ENCODE measurements around the gene CHST12. TPM values are rescaled to one million over a fixed set of nuclear protein-coding genes. Genes with fewer than 3 reads are reported as not detected.

The CHST12 gene
- total RNA-seq, 1 donor from 2014 or later, result 9.8 TPM

GRCh38 chr7:2399848-2400587 lies 3.4 kb upstream of the CHST12 start:
- Mint-ChIP-seq H3K36me3 (ENCODE audit: low read depth) (no peaks in the 10 kb centered on the region), H3K9me3 (no peaks in the 10 kb centered on the region), H3K4me3 (ENCODE audit: low read depth) (peak overlapping the region; percentile 3), H3K27me3 (ENCODE audit: low read depth) (no peaks in the 10 kb centered on the region), H3K4me1 (ENCODE audit: low read depth) (peaks cover 28% of the 10 kb centered on the region), H3K27ac (peak overlapping the region; percentile 58)
- intact Hi-C loops (cut with micrococcal nuclease), result loop anchor here (10.0 kb wide), 1 partner anchor 825 kb away; the partner anchor contains the start of gene PSMG3
- no peak for DNase-seq (ENCODE audit: low spot score)

GRCh38 chr7:2402687-2403013 lies 761 bp upstream of the CHST12 start:
- Mint-ChIP-seq H3K4me3 (ENCODE audit: low read depth) (peak overlapping the region; percentile 84), H3K36me3 (ENCODE audit: low read depth) (peaks cover 5% of the 10 kb centered on the region), H3K9me3 (no peaks in the 10 kb centered on the region), H3K27ac (no peak overlapping the region), H3K27me3 (ENCODE audit: low read depth) (no peaks in the 10 kb centered on the region), H3K4me1 (ENCODE audit: low read depth) (peaks cover 47% of the 10 kb centered on the region)
- intact Hi-C loops (cut with micrococcal nuclease), result loop anchor here (1.0 to 10.0 kb wide), 2 partner anchors 48 to 828 kb away; partner anchors contain the start of genes EIF3B and PSMG3
- DNase-seq (ENCODE audit: low spot score), result no peak

DNA sequence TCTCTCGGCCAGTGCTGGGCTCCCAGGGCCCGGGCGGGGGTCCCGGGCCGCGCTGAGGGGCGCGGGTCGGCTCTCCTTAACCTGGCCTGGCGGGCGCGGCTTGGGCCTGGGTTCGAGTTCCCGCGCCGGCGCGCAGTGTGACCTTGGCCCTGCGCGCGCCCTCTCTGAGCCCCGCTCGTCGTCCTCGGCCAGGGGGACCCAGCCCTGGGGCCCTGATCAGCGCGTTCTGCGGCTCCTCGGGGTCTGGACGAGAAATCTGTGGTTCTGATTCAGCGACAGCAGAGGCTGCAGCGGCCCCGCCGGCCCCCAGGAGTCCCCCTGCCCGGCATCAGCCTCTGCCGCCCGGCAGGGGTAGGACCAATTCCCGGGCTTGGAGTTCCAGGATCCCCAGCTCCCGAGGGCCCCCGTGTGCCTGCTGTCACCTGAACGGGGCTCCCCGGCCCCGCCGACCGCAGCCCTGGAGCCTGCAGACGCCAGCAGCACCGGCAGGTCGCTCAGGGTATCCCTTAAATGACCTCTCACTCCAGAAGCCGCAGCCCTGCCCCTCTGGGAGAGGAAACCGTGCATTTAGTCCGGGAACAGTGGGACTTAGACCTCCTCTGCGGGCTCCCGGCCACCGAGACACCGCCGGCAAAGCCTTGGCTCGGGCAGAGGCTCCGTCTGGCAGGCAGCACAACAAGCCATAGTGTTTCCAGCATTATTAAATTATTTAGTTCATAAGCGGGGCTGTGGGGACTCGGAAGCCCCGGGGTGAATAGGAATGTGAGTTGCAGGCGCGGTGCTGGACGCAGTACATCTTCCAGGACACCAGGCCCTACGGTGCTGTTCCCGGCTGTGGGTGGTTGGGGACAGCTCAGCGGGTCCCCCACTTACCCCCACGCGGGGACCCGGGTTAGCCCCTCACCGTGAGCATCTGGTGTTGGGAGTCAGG lies 572 bp downstream of the CHST12 start:
- Mint-ChIP-seq H3K27me3 (ENCODE audit: low read depth) (no peaks in the 10 kb centered on the region), H3K4me1 (ENCODE audit: low read depth) (peaks cover 54% of the 10 kb centered on the region), H3K4me3 (ENCODE audit: low read depth) (peak overlapping the region; percentile 79), H3K27ac (peak overlapping the region; percentile 94), H3K36me3 (ENCODE audit: low read depth) (peaks cover 17% of the 10 kb centered on the region), H3K9me3 (no peaks in the 10 kb centered on the region)
- intact Hi-C loops (cut with micrococcal nuclease), result loop anchor here (1.0 to 10.0 kb wide), 2 partner anchors 50 to 829 kb away; partner anchors contain the start of genes EIF3B and PSMG3
- no peak for DNase-seq (ENCODE audit: low spot score)

GRCh38 chr7:2404714-2405119 lies 1.3 kb downstream of the CHST12 start:
- intact Hi-C loops (cut with micrococcal nuclease), result loop anchor here (5.0 to 10.0 kb wide), 3 partner anchors 48 to 830 kb away; partner anchors contain the start of gene PSMG3
- peak overlapping the region; percentile 94 for H3K27ac Mint-ChIP-seq
- DNase-seq (ENCODE audit: low spot score), result no peak
- H3K9me3 Mint-ChIP-seq, result no peaks in the 10 kb centered on the region
- H3K4me3 Mint-ChIP-seq (ENCODE audit: low read depth), result peak overlapping the region; percentile 79
- peaks cover 57% of the 10 kb centered on the region for H3K4me1 Mint-ChIP-seq (ENCODE audit: low read depth)
- peaks cover 21% of the 10 kb centered on the region for H3K36me3 Mint-ChIP-seq (ENCODE audit: low read depth)
- H3K27me3 Mint-ChIP-seq (ENCODE audit: low read depth), result no peaks in the 10 kb centered on the region

DNA sequence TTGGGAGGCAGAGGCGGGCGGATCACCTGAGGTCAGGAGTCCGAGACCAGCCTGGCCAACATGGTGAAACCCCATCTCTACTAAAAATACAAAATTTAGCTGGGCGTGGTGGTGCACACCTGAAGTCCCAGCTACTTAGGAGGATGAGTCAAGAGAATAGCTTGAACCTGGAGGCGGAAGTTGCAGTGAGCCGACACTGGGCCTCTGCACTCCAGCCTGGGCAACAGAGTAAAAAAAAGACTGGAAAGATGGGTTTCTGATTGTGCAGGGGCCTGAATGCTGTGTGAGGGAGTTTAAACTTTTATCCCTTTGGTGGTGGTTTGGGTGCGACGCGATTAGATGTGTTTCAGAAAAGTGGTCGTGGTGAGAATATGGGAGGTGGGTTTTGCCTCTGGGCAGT lies 1.8 kb downstream of the CHST12 start:
- no peak for DNase-seq (ENCODE audit: low spot score)
- intact Hi-C loops (cut with micrococcal nuclease), result loop anchor here (5.0 to 10.0 kb wide), 3 partner anchors 47 to 830 kb away; partner anchors contain the start of gene PSMG3
- Mint-ChIP-seq H3K27me3 (ENCODE audit: low read depth) (no peaks in the 10 kb centered on the region), H3K4me1 (ENCODE audit: low read depth) (peaks cover 58% of the 10 kb centered on the region), H3K4me3 (ENCODE audit: low read depth) (peak overlapping the region; percentile 79), H3K36me3 (ENCODE audit: low read depth) (peaks cover 24% of the 10 kb centered on the region), H3K9me3 (no peaks in the 10 kb centered on the region), H3K27ac (peak overlapping the region; percentile 94)

DNA sequence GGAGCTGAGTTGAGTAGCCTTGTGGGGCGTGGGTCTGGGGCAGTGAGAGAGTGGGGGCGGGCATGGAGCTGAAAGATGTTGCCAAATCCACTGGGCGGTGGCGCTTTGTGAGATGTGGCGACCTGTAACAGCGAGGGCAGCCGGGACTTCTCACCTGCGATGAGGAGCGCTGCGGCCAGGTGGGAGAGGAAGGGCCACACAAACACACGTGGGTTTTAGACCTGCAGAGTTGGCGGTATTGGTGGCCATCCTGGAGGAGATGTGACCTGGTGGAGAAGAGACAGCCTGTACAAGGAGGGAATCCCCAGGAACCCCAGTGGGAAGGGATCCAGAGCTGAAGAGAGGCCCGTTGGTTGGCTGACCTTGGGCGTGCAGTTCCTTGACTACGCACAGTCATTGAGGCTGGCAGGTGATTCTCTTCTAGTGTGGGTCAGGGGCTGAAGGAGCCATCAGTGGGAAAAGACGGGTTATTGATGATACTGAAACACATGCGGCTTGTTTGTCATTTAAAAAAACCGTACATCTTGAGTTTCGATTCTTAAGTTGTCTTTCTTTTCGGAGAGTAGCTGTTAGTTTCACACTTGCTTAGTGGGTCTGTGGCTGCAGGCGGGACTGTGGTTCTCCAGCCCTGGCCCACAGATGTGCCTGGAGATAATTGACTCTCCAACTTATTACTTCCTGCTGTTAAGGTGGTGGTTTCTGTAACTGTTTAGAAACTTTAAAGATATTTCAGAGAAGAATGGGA lies 2.4 kb downstream of the CHST12 start:
- H3K9me3 Mint-ChIP-seq, result no peaks in the 10 kb centered on the region
- H3K27me3 Mint-ChIP-seq (ENCODE audit: low read depth), result no peaks in the 10 kb centered on the region
- peaks cover 62% of the 10 kb centered on the region for H3K4me1 Mint-ChIP-seq (ENCODE audit: low read depth)
- intact Hi-C loops (cut with micrococcal nuclease), result loop anchor here (2.0 to 10.0 kb wide), 4 partner anchors 47 to 831 kb away; partner anchors contain the start of gene PSMG3
- peak overlapping the region; percentile 79 for H3K4me3 Mint-ChIP-seq (ENCODE audit: low read depth)
- H3K36me3 Mint-ChIP-seq (ENCODE audit: low read depth), result peaks cover 28% of the 10 kb centered on the region
- DNase-seq (ENCODE audit: low spot score), result peak; percentile 81
- peak overlapping the region; percentile 94 for H3K27ac Mint-ChIP-seq

GRCh38 chr7:2409745-2410414 lies 6.5 kb downstream of the CHST12 start:
- DNase-seq (ENCODE audit: low spot score), result no peak
- Mint-ChIP-seq H3K9me3 (no peaks in the 10 kb centered on the region), H3K27ac (peak overlapping the region; percentile 32), H3K27me3 (ENCODE audit: low read depth) (no peaks in the 10 kb centered on the region), H3K4me1 (ENCODE audit: low read depth) (peaks cover 70% of the 10 kb centered on the region), H3K36me3 (ENCODE audit: low read depth) (peaks cover 31% of the 10 kb centered on the region), H3K4me3 (ENCODE audit: low read depth) (no peak overlapping the region)
- intact Hi-C loops (cut with micrococcal nuclease), result loop anchor here (5.0 to 10.0 kb wide), 3 partner anchors 42 to 835 kb away; partner anchors contain the start of gene PSMG3

- Mint-ChIP-seq H3K36me3 (ENCODE audit: low read depth) (peaks cover 36% of the 10 kb centered on the region), H3K4me1 (ENCODE audit: low read depth) (peaks cover 60% of the 10 kb centered on the region), H3K9me3 (no peaks in the 10 kb centered on the region), H3K27me3 (ENCODE audit: low read depth) (no peaks in the 10 kb centered on the region), H3K27ac (no peak overlapping the region), H3K4me3 (ENCODE audit: low read depth) (no peak overlapping the region)
- DNase-seq (ENCODE audit: low spot score), result no peak
- intact Hi-C loops (cut with micrococcal nuclease), result no loop called here
Measured at GRCh38 chr7:2411049-2411448, 7.6 kb downstream of the CHST12 start.

- no peak overlapping the region for H3K27ac Mint-ChIP-seq
- no peak overlapping the region for H3K4me3 Mint-ChIP-seq (ENCODE audit: low read depth)
- no peaks in the 10 kb centered on the region for H3K27me3 Mint-ChIP-seq (ENCODE audit: low read depth)
- no peak for DNase-seq (ENCODE audit: low spot score)
- peaks cover 60% of the 10 kb centered on the region for H3K4me1 Mint-ChIP-seq (ENCODE audit: low read depth)
- intact Hi-C loops (cut with micrococcal nuclease), result no loop called here
- H3K36me3 Mint-ChIP-seq (ENCODE audit: low read depth), result peaks cover 41% of the 10 kb centered on the region
- H3K9me3 Mint-ChIP-seq, result no peaks in the 10 kb centered on the region
Measured at GRCh38 chr7:2411815-2412586, 8.6 kb downstream of the CHST12 start.

GRCh38 chr7:2412587-2413201 lies 9.3 kb downstream of the CHST12 start:
- H3K4me1 Mint-ChIP-seq (ENCODE audit: low read depth), result peaks cover 62% of the 10 kb centered on the region
- H3K4me3 Mint-ChIP-seq (ENCODE audit: low read depth), result no peak overlapping the region
- intact Hi-C loops (cut with micrococcal nuclease), result no loop called here
- no peaks in the 10 kb centered on the region for H3K9me3 Mint-ChIP-seq
- H3K27ac Mint-ChIP-seq, result peak overlapping the region; percentile 13
- H3K36me3 Mint-ChIP-seq (ENCODE audit: low read depth), result peaks cover 40% of the 10 kb centered on the region
- H3K27me3 Mint-ChIP-seq (ENCODE audit: low read depth), result no peaks in the 10 kb centered on the region
- DNase-seq (ENCODE audit: low spot score), result no peak

DNA sequence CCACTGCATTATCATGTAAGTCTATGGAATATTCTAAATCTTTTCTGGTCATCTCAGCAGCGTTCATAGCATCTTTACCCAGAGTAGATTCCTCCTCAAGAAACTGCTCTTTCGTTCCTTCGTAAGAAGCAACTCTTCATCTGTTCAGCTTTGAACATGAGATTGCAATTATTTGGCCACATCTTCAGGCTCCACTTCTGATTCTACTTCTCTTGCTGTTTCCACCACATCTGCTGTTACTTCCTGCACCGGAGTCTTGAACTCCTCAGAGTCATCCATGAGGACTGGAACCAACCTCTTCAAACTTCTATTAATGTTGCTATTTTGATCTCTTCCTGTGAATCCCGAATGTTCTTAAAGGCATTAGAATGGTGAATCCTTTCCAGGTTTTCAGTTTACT lies 12.7 kb downstream of the CHST12 start:
- H3K27ac Mint-ChIP-seq, result no peak overlapping the region

More for the DNA sequence above, 12.7 kb downstream of the CHST12 start:
- no peak for DNase-seq (ENCODE audit: low spot score)
- H3K27me3 Mint-ChIP-seq (ENCODE audit: low read depth), result no peaks in the 10 kb centered on the region
- intact Hi-C loops (cut with micrococcal nuclease), result no loop called here
- no peaks in the 10 kb centered on the region for H3K9me3 Mint-ChIP-seq
- H3K4me1 Mint-ChIP-seq (ENCODE audit: low read depth), result peaks cover 47% of the 10 kb centered on the region
- H3K4me3 Mint-ChIP-seq (ENCODE audit: low read depth), result no peak overlapping the region
- H3K36me3 Mint-ChIP-seq (ENCODE audit: low read depth), result peaks cover 29% of the 10 kb centered on the region

Measured in activated T-helper 2 cell treated with anti-CD3 and anti-CD28 coated beads, Interferon-gamma antibody, Interleukin-2, Interleukin-4, amounts not matched to agents 10 μg/mL and 5 μg/mL and 100 μg/mL, durations not matched to agents 14 hours and 24 hours and 36 hours (primary cell).